PC-9 (cell line): ENCODE data around the gene C1QTNF1. TPM values are rescaled to one million over a fixed set of nuclear protein-coding genes. Genes with fewer than 3 reads are reported as not detected.

Experiments used
- BruUV-seq: library from RNA; stranded (reverse); fragments of 400-500 nt; replicated peaks from 2 replicates; lab custom pipeline; 2021; lab: Mats Ljungman, UMichigan
- CTCF ChIA-PET: fragments of 300-600 bp; sonication (Branson Sonifier 250); formaldehyde crosslinking; loops from one replicate; lab custom pipeline; 2022; ENCODE audit warnings: antibody characterized with exemption; lab: Charles Lee
- POLR2A ChIA-PET: fragments of 300-600 bp; sonication (Branson Sonifier 250); formaldehyde crosslinking; loops from one replicate; lab custom pipeline; 2022; ENCODE audit warnings: antibody characterized with exemption; ENCODE audit not compliant: unreplicated experiment; lab: Charles Lee
- DNase-seq, 2 experiments: peaks; one replicate each; pipeline versions ENCODE4 v3.0.0 to v3.0.0-alpha.2; 2015 to 2022; ENCODE audit warnings: mixed read lengths in 1 of 2
- H2AFZ ChIP-seq: fragments of 200-600 bp; sonication (generic); 2 replicates; pipeline ENCODE4 v1.8.1; 2017; ENCODE audit warnings: antibody characterized with exemption
- H3F3A ChIP-seq: fragments of 200-600 bp; sonication (generic); 2 replicates; pipeline ENCODE4 v1.8.1; 2017; ENCODE audit warnings: antibody characterized with exemption, mild to moderate bottlenecking, low read depth; ENCODE audit not compliant: insufficient read depth
- H3K27ac ChIP-seq: fragments of 200-600 bp; sonication (generic); 2 replicates; pipeline ENCODE4 v1.6.1; 2016; ENCODE audit warnings: mixed run types
- H3K27me3 ChIP-seq: fragments of 200-600 bp; sonication (generic); 2 replicates; pipeline ENCODE4 v1.6.1; 2016; ENCODE audit warnings: low read depth, mixed run types; ENCODE audit not compliant: insufficient read depth
- H3K36me3 ChIP-seq: fragments of 200-600 bp; sonication (generic); 2 replicates; pipeline ENCODE4 v1.6.1; 2016; ENCODE audit warnings: low read depth, mixed run types
- H3K4me1 ChIP-seq: fragments of 200-600 bp; sonication (generic); replicated peaks from 2 replicates; pipeline ENCODE4 v1.6.1; 2016; ENCODE audit warnings: mixed run types; ENCODE audit not compliant: insufficient read depth
- H3K4me2 ChIP-seq: fragments of 200-600 bp; sonication (generic); 2 replicates; pipeline ENCODE4 v1.6.1; 2017; ENCODE audit warnings: mixed run types
- H3K4me3 ChIP-seq: fragments of 200-600 bp; sonication (generic); 2 replicates; pipeline ENCODE4 v1.6.1; 2016; ENCODE audit warnings: mixed run types
- H3K79me2 ChIP-seq: fragments of 200-600 bp; sonication (generic); 2 replicates; pipeline ENCODE4 v1.6.1; 2017; ENCODE audit warnings: low read depth, mixed run types
- H3K9me2 ChIP-seq: fragments of 200-600 bp; sonication (generic); 2 replicates; pipeline ENCODE4 v1.8.1; 2017; ENCODE audit warnings: mild to moderate bottlenecking; ENCODE audit not compliant: insufficient read depth
- H3K9me3 ChIP-seq: fragments of 200-600 bp; sonication (generic); 2 replicates; pipeline ENCODE4 v1.8.1; 2016; ENCODE audit warnings: low read depth; ENCODE audit not compliant: insufficient read depth
- H4K20me1 ChIP-seq: fragments of 200-600 bp; sonication (generic); 2 replicates; pipeline ENCODE4 v1.8.1; 2017; ENCODE audit not compliant: insufficient read depth
- EZH2 ChIP-seq: fragments of 200-600 bp; sonication (generic); IDR thresholded peaks from 2 replicates; pipeline ENCODE4 v1.8.0; 2017; ENCODE audit warnings: antibody characterized with exemption, low read depth
- intact Hi-C: fragments of 100-400 bp; cut with micrococcal nuclease; formaldehyde crosslinking; loops from one replicate; pipeline ENCODE4 v1.10.0; 2022; ENCODE audit not compliant: unreplicated experiment
- total RNA-seq: library from RNA; stranded (reverse); gene quantifications from 2 replicates; pipeline ENCODE4 v1.2.3, GENCODE V29; 2021
- TF ChIP-seq, protein P1 (sequence below): fragments of 200-600 bp; sonication (generic); conservative IDR thresholded peaks from 2 replicates; pipeline ENCODE4 v1.6.1; 2017; ENCODE audit warnings: mixed run types, antibody characterized with exemption, mild to moderate bottlenecking, moderate library complexity

C1QTNF1 gene
- total RNA-seq, 1 experiment from 2014 or later, result 3.4 TPM

DNA sequence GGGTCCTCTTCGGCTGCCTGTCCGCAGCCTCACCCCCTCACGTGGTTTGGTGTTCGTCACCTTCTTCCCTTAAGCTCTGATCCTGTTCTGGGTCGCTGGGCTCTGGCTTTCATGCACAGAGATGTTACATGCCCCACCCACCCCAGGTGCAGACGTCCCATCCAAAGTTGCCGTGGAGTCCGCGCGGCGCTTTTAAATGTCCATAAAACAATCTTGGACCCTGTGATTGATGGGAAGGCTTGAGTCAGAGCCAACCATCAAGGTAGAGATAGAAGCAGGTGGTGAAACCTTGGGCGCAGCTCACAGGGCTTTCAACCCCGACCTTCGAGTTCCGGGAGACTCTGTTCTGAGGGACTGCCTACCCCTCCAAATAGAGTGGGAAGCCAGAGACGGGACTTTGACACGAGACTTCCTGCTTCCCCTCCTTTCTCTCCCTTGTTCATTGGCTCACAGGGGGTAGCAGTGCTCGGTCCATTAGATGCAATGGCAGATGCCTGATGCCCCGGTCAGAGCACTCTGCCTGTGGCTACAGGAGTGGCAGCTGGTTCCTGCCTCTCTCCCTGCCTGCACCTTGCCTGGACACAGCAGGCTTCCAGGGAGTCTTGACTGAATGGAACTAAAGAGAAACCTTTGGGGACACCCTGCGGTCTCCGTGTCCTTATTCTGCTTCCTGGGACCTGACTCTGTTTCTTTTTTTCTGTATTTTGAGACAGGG lies 54.7 kb downstream of the C1QTNF1 start:
- H3F3A ChIP-seq, result peaks cover 7% of the 10 kb centered on the region; the same call in 1 of the 2 replicates
- H3K9me3 ChIP-seq, result no peaks in the 10 kb centered on the region
- H3K79me2 ChIP-seq, result no peaks in the 10 kb centered on the region
- H3K36me3 ChIP-seq, result no peaks in the 10 kb centered on the region
- peaks cover 11% of the 10 kb centered on the region for H3K4me1 ChIP-seq
- no peak overlapping the region for H2AFZ ChIP-seq
- ChIA-PET CTCF (interaction anchor here (0.5 kb wide), 1 partner anchor 81 kb away, joined by 3 read pairs; no protein-coding TSS in a partner anchor), POLR2A (no interaction called here)
- no TSS peak for BruUV-seq
- no peaks in the 10 kb centered on the region for H3K27me3 ChIP-seq
- intact Hi-C loops, result no loop called here
- DNase-seq, result no peak
- no peak overlapping the region for H3K4me2 ChIP-seq
- no peaks in the 10 kb centered on the region for H4K20me1 ChIP-seq
- H3K9me2 ChIP-seq, result no peaks in the 10 kb centered on the region
- TF ChIP-seq EZH2, result no peak
- TF ChIP-seq, protein P1, sequence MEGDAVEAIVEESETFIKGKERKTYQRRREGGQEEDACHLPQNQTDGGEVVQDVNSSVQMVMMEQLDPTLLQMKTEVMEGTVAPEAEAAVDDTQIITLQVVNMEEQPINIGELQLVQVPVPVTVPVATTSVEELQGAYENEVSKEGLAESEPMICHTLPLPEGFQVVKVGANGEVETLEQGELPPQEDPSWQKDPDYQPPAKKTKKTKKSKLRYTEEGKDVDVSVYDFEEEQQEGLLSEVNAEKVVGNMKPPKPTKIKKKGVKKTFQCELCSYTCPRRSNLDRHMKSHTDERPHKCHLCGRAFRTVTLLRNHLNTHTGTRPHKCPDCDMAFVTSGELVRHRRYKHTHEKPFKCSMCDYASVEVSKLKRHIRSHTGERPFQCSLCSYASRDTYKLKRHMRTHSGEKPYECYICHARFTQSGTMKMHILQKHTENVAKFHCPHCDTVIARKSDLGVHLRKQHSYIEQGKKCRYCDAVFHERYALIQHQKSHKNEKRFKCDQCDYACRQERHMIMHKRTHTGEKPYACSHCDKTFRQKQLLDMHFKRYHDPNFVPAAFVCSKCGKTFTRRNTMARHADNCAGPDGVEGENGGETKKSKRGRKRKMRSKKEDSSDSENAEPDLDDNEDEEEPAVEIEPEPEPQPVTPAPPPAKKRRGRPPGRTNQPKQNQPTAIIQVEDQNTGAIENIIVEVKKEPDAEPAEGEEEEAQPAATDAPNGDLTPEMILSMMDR, result no peak
- H3K27ac ChIP-seq, result no peak overlapping the region
- no peak overlapping the region for H3K4me3 ChIP-seq

DNA sequence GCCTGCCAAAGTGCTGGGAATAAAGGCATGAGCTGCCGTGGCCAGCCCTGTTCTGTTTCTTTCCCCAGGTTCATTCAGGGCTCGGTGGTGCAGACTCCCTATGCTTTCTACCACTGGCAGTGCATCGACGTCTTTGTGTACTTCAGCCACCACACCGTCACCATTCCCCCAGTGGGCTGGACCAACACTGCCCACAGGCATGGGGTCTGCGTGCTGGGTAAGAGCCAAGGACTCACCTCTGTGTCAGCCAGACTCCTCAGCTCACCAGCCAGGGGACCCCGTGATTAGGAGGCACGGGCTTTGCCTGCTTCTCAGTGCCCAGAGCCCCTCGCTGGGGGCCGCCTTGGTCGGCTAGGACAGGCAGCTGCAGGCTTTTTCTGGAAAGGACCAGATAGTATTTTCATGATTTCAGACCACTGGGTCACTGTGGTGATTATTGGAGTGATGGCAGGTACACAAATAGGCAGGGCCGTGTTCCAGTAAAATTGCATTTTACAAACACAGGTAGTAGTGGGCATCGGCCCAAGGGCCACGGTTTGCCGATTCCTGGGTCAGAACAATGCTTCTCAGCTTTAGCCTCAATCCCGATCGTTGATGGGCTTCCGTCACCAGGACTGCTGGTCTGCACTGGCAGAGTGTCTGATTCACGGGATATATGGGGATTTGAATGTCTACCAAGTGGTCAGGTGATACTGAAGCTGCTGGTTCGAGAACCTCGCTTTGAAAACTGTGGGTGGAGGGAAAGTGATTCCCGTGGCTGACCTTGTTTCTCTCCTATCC lies 55.6 kb downstream of the C1QTNF1 start:
- Histone ChIP-seq H4K20me1 (no peaks in the 10 kb centered on the region), H3K4me1 (0 out of 2 replicates have a peak, but pooled peaks cover 3% of the 10 kb centered on the region), H3K4me3 (no peak overlapping the region), H3K27me3 (no peaks in the 10 kb centered on the region), H3K9me3 (no peaks in the 10 kb centered on the region), H3K36me3 (no peaks in the 10 kb centered on the region), H3K9me2 (no peaks in the 10 kb centered on the region), H3K4me2 (no peak overlapping the region), H3K79me2 (no peaks in the 10 kb centered on the region), H3K27ac (no peak overlapping the region), H3F3A (no peaks in the 10 kb centered on the region), H2AFZ (no peak overlapping the region)
- no peak for DNase-seq
- CTCF ChIA-PET, result no interaction called here
- intact Hi-C loops, result no loop called here
- no TSS peak for BruUV-seq
- POLR2A ChIA-PET, result no interaction called here
- no peak for TF ChIP-seq EZH2
- TF ChIP-seq, protein P1, result no peak

DNA sequence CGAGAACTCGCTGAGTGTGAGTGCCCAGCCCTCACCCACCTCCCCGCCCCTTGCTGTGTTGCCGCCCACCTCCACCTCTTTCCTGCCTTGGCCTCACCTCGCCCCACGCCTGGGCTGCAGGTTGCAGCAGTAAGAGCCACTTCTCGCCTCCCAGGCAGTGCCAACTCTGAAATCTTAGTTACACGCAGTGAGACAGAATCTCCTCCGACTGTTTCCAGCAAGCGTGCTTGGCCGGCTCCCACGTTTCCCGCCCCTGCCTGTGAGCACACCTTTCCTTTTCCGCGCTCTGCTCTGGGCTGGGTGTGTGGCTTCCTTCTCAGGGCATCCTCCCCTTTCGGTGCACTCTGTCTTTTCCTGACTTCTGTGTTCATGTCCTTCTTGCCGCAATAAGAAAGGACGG lies 56.4 kb downstream of the C1QTNF1 start:
- H2AFZ ChIP-seq, result no peak overlapping the region
- ChIA-PET CTCF (no interaction called here), POLR2A (no interaction called here)
- H3K4me1 ChIP-seq, result 0 out of 2 replicates have a peak, but pooled peaks cover 3% of the 10 kb centered on the region
- BruUV-seq, result no TSS peak
- H3K36me3 ChIP-seq, result no peaks in the 10 kb centered on the region
- TF ChIP-seq, protein P1, result no peak
- TF ChIP-seq EZH2, result no peak
- intact Hi-C loops, result no loop called here
- DNase-seq, result no peak
- no peak overlapping the region for H3K4me3 ChIP-seq
- H3K27ac ChIP-seq, result no peak overlapping the region
- H3K9me3 ChIP-seq, result no peaks in the 10 kb centered on the region
- H3K27me3 ChIP-seq, result no peaks in the 10 kb centered on the region
- H3K9me2 ChIP-seq, result no peaks in the 10 kb centered on the region
- H4K20me1 ChIP-seq, result no peaks in the 10 kb centered on the region
- H3K79me2 ChIP-seq, result no peaks in the 10 kb centered on the region
- no peak overlapping the region for H3K4me2 ChIP-seq
- no peaks in the 10 kb centered on the region for H3F3A ChIP-seq
